Retina (tissue), 1 donor: Measurements from ENCODE around the gene PCDHGC5.
A peak's percentile ranks its signal among the peaks of the same experiment; 100 is the strongest.

Source experiments
- DNase-seq: peaks from one replicate; pipeline ENCODE4 v3.0.0-alpha.2; 2016

PCDHGC5 gene

GRCh38 chr5:141513627-141514329 lies 24.9 kb downstream of the PCDHGC5 start:
- DNase-seq = peak; percentile 94

GRCh38 chr5:141514330-141515133 lies 25.7 kb downstream of the PCDHGC5 start:
- no peak for DNase-seq

- DNase-seq = no peak
These were observed 26.3 kb downstream of the PCDHGC5 start for GRCh38 chr5:141515141-141515540.

- no peak for DNase-seq
These were observed 27.2 kb downstream of the PCDHGC5 start for GRCh38 chr5:141515946-141516671.

- DNase-seq = no peak
These were observed 27.8 kb downstream of the PCDHGC5 start for GRCh38 chr5:141516672-141517025.

GRCh38 chr5:141517312-141517711 lies 28.4 kb downstream of the PCDHGC5 start:
- DNase-seq = no peak

GRCh38 chr5:141517880-141518617 lies 29.2 kb downstream of the PCDHGC5 start:
- no peak for DNase-seq

GRCh38 chr5:141518618-141519015 lies 29.7 kb downstream of the PCDHGC5 start:
- DNase-seq = no peak

- DNase-seq = no peak
These were observed 31.0 kb downstream of the PCDHGC5 start for GRCh38 chr5:141519605-141520565.

- no peak for DNase-seq
These were observed 32.4 kb downstream of the PCDHGC5 start for GRCh38 chr5:141521244-141521781.

- no peak for DNase-seq
These were observed 33.4 kb downstream of the PCDHGC5 start for GRCh38 chr5:141522301-141522700.

- no peak for DNase-seq
These were observed 35.1 kb downstream of the PCDHGC5 start for GRCh38 chr5:141523991-141524390.

- DNase-seq = peak; percentile 96
These were observed 36.0 kb downstream of the PCDHGC5 start for GRCh38 chr5:141524604-141525597.

- no peak for DNase-seq
These were observed 36.8 kb downstream of the PCDHGC5 start for GRCh38 chr5:141525653-141526052.

- no peak for DNase-seq
These were observed 38.5 kb downstream of the PCDHGC5 start for GRCh38 chr5:141527426-141527825.

GRCh38 chr5:141528291-141528984 lies 39.6 kb downstream of the PCDHGC5 start:
- DNase-seq = no peak

- no peak for DNase-seq
These were observed 40.1 kb downstream of the PCDHGC5 start for GRCh38 chr5:141529002-141529401.

- DNase-seq = no peak
These were observed 41.0 kb downstream of the PCDHGC5 start for GRCh38 chr5:141529873-141530272.

GRCh38 chr5:141532726-141533125 lies 43.8 kb downstream of the PCDHGC5 start:
- DNase-seq = no peak

- DNase-seq = no peak
These were observed 45.0 kb downstream of the PCDHGC5 start for GRCh38 chr5:141533897-141534296.
